ENCODE results near the gene TGIF2.
"Not testable (repeated sequence)": the region's sequence is repeated elsewhere in the genome, so short reads cannot be mapped to it uniquely, and the experiment has no call there.

TGIF2 gene

DNA sequence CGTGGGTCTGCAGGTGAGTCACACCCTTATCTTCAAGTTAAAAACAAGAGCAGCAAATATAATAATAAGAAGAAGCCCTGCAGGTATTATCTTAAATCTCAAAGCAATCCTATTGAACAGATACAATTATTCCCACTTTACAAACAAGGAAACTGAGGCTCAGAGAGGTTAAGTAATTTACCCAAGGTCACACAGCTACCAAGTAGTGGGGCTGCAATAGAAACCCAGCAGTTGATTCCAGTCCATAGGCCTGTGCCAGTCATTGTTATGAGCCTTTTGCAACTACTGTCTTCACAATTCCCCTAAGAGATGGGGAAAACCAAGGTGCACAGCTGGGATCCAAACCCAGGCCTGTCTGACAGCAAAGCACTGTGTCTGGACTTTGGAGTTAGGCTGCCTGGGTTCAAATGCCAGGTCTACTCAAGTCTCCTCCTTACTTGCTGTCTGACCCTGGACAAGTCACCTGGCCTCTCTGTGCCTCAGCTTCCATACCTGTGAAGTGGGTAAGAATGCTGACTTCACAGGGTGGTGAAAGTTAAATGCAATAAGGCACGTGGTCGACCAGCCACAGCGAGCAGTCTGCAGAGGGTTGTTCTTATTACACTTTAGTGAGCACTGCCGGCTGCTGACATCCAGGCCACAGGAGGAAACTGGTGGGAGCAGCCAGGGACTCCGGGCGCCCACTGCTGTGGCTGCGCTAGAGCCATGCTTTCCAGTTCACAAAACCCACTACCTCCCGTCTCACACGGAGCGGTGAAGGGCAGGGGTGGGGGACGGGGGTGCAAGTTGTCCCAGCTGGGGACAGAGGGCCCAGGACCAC is 26.0 kb upstream of the TGIF2 start:
- DNase-seq: no peak

DNA sequence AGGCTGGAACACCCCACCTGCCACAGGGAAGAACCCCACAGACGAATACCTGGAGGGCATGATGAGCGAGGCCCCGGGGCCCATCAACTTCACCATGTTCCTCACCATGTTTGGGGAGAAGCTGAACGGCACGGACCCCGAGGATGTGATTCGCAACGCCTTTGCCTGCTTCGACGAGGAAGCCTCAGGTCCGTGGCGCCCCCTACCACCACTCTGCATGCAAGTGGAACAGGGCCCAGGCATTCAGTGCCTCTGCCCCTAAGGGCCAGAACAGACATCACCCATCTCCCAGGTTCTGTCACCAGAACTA is 25.4 kb upstream of the TGIF2 start:
- no peak for DNase-seq

DNA sequence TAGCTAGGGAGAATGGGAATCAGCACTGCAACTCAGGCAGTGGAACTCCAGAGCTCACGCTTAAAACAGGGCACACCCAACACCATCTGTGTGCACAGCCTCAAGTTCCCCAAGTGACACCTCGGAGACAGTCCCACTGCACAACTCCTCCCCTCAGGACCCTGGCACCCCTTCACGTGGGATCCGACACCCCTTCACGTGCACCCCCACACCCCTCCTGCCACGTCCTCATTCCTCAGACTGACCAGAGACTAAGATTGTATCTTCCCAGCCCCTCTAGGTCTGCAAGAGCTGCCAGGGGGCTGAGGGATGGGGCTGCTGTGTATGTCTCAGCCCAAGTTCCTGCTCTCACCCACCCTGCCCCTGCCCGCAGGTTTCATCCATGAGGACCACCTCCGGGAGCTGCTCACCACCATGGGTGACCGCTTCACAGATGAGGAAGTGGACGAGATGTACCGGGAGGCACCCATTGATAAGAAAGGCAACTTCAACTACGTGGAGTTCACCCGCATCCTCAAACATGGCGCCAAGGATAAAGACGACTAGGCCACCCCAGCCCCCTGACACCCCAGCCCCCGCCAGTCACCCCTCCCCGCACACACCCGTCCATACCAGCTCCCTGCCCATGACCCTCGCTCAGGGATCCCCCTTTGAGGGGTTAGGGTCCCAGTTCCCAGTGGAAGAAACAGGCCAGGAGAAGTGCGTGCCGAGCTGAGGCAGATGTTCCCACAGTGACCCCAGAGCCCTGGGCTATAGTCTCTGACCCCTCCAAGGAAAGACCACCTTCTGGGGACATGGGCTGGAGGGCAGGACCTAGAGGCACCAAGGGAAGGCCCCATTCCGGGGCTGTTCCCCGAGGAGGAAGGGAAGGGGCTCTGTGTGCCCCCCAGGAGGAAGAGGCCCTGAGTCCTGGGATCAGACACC is 24.4 kb upstream of the TGIF2 start:
- no peak for DNase-seq

DNA sequence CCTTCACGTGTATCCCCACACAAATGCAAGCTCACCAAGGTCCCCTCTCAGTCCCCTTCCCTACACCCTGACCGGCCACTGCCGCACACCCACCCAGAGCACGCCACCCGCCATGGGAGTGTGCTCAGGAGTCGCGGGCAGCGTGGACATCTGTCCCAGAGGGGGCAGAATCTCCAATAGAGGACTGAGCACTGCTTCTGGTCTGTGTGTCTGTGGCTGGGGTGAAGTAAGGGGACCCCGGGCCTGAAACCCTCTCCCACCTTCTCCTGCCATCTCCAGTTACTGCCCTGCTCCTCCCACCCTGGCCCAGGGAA is 23.8 kb upstream of the TGIF2 start:
- no peak for DNase-seq

DNA sequence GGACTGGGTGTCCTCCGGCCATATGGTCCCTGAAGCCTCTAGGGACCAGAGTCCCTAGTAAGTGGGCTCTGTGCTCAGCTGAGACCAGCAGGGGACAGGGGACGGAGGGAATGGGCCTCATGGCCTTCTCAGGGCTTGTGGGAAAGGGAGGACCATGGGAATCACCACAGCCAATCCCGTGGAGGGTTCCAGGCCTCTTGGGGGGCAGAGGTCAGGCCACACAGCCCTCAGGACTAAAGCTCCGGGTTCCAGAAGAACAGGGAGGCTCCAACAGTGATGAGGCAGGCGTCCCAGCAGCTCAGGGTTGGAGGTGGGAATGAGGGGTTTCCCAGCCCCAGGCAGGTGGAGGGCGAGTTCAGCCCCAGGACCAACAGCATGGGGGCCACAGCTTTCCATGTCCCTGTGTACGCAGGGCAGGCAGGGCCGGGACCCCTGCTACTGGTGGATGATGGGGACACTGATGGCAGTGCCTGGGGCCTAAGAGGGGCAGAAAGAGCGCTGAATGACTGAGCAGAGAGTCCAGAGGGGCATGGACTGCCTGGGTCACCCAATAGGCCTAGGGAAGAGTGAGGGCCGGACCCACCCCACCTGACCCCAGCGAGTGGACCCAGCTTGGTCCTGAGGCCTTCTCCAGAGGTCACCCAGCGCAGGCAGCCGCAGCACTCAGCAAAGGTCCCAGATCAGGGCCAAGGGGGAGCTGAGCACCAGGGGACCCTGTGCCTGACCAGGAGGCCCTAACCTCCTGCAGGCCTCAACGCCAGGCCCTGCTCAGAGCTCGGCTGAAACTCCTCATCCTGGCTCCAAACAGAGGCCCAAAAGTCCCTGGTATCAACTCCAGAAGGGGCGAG is 23.2 kb upstream of the TGIF2 start:
- no peak for DNase-seq

DNA sequence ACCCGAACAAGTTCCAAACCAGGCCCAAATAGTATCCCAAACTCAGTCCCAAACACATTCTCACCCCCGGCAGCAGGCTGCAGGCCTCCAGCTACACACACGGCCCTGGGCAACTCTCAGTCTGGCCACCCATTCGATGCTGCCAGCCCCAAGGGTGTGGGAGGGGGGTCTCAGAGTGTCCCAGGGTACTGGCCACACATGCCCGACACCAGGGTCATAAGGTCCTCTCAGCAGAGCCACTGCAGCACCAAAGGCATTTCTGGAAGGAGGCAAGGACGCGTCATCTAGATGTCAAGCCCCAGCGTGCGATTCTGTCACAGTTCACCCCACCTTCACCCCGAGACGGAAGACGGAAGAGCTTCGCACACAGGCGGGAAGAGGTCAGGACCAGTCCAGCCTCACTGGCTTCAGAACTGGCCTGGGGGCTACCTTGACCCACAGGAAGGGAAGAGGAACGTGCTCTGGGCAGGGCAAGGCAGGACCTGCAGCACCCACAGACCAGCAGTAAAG is 22.6 kb upstream of the TGIF2 start:
- no peak for DNase-seq

DNA sequence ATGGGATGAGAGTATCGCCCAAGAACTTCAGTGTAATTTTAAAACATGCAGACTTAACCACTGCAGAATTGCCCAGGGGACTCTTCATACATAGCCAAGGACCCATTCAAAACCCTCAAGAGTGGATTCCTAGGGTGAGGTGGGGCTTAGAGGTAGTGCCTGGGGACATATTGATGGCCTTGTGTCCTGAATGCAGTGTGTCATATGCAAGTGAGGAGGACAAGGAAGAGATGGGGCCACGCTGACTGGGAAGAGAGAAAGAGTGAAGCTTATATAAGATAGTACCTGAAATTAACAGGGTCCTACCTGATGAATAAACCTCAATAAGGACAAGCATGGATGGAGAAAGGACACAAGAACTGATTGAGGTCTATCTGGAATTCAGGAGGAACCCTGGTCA is 18.1 kb upstream of the TGIF2 start:
- DNase-seq: no peak

DNA sequence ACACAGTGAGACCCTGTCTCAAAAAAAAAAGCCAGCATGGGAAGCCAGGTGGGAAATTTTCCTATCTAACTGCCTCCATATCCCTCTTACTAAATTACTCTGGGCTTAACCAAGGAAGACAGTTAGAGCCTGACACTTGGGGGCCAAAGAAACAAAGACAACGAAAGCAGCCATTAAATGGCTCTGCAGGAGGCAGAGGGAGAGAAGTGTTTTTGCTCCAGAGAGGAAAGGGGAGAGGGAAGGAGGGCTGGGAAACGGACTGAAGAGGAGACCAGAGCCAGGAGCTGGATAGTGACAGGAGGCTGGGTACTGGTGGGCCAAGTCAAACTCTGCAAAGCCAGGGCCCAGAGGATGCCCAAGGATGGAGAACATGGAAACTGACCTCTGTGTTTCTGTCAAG is 10.7 kb upstream of the TGIF2 start:
- no peak for DNase-seq

DNA sequence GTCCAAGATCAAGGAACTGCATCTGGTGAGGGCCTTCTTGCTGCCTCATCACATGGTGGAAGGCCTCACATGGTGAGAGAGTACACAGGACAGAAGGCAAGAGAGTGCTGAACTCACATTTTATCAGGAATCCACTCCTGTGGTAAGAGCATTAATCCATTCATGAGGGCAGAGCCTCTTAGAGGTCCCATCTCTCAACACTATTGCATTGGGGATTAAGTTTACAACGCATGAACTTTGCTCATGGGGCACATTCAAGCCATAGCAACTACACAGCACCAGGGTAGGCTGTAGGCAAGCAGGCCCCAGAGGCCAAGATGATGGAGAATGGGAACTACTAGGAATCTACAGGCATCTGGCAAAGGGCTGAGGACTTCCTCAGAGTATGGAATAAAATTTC is 10.0 kb upstream of the TGIF2 start:
- DNase-seq: no peak

DNA sequence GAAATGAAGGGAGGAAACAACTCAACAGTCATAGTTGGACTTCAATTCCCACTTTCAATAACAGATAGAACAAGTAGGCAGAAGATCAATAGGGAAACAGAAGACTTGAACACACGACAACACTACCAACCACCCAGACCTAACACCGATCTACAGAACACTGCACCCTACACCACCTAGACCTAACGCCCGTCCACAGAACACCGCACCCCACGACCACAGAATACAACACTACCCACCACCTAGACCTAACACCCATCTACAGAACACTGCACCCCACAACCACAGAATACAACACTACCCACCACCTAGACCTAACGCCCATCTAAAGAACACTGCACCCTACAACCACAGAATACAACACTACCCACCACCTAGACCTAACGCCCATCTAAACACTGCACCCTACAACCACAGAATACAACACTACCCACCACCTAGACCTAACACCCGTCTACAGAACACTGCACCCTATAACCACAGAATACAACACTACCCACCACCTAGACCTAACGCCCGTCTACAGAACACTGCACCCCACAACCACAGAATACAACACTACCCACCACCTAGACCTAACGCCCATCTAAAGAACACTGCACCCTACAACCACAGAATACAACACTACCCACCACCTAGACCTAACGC is 9.2 kb upstream of the TGIF2 start:
- not testable (repeated sequence) for DNase-seq

DNA sequence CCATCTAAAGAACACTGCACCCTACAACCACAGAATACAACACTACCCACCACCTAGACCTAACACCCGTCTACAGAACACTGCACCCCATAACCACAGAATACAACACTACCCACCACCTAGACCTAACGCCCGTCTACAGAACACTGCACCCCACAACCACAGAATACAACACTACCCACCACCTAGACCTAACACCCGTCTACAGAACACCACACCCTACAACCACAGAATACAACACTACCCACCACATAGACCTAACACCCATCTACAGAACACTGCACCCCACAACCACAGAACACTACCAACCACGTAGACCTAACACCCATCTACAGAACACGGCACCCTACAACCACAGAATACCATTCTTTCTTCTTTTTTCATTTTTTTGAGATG is 8.7 kb upstream of the TGIF2 start:
- not testable (repeated sequence) for DNase-seq

DNA sequence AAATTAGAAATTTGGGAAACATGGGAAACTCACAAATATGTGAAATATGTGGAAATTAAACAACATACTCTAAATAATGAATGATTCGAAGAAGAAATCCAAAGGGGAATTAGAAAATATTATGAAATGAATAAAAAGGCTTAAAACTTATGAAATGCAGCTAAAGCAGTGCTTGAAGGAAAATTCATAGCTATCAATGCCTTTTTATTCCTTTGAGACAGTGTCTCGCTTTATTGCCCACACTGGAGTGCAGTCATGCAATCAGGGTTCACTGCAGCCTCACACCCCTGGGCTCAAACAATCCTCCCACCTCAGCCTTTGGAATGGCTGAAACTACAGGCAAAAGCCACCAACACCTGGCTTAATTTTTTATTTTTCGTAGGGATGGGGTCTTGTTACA is 7.9 kb upstream of the TGIF2 start:
- DNase-seq: no peak

DNA sequence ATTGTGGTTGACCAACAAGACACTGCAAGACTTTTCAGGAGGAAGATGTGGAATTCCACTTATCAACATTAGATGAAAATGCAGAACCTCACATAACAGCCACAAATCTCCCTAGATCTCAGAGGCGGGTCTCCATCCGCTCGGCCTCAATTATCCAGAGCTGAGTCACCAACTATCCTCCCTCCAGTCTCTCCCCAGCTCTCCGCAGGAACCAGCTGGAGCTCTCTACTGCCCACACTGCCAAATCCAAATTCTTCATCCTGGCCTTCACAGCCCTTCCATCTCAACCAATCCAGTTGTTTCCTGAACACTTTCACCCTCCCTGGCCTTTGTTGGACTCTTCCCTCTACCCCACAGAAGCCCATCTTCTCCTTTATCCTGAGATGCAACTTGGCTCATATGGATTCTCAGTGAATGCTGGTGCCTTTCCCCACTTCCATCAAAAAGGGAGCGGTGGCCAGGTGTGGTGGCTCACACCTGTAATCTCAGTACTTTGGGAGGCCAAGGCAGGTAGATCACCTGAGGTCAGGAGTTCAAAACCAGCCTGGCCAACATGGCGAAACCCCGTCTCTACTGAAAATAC is 3.5 kb upstream of the TGIF2 start:
- no peak for DNase-seq

DNA sequence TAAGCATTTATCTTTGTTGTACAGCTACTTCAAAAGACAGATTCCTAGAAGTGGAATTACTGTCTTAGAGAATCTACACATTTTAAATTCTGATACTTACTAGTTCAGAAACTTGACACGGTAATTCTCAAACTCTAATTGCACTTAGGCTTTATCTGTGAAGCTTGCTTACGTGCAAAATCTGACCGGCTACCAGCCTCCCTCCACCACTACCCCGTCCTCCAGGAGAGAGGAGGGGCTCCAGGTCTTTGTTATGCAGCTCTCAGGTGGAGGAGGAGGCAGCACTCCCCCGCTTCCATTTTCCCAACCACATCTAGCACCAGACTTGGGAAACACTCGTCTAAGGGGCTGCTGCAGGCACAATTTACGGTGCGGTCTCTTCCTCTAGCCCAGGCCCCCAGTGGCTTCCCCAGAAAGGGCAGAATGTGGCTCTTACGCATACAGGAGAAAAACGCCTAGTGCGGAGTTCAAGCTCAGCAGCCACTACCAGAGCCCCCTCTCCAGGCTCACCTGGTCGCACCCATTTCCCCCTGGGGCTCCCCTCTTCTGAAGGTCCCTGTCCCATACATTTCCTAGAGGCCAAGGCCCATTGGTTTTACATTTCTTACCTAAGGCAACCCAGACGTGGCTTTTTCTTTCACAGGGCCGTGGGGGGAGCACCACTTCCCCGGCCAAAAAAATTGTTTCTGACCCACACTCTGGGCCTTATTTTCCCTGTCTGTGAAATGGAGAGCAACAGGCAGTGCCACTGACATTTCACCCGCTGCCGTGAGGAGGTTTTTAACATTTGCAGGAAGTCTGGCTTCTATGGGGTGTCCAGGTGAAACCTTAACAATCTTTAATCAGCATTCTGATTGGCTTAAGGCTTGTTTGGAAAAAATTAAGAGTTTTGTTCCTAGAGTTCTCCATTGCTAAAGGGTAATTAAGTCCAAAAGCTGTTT is 1.6 kb upstream of the TGIF2 start:
- DNase-seq: no peak

DNA sequence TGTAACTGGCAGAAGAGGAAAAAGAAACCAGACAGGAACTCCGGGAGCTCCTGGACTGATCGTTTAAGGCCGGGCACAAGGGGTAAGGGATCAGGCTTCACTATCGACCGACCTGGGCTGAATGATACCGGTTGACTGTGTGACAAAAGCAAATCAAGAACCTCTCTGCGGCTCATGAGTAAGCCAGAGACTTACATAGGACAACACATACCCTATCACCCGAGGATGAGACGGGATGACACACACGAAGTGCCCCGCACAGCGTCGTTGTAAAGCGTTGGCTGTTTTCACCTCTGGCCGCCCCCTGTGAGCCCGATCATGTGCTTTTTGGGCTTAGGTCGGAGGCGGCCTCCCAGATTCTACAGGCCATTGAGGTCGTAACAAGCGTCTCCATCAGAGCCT is 695 bp upstream of the TGIF2 start:
- no peak for DNase-seq

DNA sequence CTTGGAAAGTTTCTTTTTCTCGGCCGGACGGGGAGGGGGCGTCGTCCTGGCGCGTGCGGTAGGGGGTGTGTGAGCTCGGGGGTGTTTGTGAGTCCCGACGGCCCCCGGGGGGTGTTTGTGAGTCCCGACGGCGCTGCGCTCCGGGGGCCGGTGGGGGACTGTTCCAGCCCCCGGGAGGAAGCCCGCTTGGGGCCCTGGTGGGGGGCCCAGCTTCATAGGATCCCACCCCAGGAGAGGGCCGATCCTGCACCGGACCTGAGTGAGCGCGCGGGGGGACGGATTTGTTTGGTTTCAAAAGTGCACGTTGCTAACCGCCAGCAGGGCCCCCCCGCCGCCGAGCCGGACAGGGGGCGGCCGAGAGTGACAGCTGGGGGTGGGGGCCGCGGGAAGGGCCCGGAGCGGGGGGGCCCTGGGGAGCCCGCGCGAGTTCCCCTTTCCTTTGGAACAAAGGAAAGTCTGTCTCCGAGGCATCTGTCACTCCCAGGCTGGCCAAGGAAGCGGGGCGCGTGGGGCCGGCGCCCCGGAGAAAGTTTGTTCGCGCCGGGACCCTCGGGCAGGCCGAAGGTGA is 485 bp downstream of the TGIF2 start:
- DNase-seq: no peak

DNA sequence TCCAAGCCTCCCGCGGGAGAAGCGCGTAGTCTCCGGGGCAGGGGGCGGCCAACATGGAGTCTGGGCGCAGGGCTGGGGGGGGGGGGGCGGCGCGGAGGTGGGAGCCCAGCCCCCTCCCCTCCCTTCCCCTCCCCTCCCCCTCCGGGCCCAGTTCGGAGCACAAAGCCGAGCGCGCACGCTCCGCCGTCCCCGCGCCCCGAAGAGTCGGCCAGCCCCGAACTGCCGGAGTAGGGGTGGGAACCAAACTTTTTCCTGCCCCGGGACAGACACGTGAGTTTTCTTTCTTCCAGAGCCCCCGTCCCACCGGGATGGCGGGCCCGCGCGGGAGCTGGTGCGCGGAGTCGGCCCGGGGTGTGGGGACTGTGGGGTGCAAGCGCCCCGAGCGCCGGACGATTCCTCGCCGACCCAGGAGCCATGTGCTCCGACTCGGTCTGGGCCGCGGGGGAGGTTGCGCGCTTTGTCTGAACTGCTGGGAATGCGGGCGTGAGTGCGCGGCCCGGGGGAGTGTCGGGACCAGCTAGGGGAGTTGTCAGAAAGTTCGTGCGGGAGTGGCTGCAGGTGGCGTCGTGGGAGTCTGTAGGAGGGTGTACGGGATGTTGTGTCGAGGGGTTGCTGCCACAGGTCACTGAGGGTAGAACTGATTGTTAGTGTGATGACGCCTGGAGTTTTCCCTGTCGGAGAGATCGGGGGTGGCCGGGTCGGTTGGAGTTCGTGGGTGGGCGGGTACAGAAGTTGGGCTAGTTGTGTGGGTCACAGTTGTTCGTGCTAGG is 1.2 kb downstream of the TGIF2 start:
- DNase-seq: no peak

DNA sequence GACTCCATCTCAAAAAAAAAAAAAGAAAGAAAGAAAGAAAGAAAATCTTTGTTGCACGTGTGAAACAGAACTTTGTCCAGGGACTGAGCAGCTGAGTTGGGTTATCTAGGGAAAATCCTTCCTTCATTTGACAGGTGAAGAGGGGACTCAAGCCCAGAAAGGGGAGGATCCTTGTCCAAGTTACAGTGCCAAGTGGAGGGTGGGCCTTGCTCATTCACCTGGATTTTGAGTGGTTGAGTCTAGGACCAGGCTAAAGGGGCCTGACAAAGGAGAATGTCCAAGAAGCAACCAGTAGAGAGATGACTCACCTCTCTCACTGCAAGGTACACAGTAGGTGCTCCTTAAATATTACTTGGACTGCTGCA is 2.7 kb downstream of the TGIF2 start:
- DNase-seq: no peak

DNA sequence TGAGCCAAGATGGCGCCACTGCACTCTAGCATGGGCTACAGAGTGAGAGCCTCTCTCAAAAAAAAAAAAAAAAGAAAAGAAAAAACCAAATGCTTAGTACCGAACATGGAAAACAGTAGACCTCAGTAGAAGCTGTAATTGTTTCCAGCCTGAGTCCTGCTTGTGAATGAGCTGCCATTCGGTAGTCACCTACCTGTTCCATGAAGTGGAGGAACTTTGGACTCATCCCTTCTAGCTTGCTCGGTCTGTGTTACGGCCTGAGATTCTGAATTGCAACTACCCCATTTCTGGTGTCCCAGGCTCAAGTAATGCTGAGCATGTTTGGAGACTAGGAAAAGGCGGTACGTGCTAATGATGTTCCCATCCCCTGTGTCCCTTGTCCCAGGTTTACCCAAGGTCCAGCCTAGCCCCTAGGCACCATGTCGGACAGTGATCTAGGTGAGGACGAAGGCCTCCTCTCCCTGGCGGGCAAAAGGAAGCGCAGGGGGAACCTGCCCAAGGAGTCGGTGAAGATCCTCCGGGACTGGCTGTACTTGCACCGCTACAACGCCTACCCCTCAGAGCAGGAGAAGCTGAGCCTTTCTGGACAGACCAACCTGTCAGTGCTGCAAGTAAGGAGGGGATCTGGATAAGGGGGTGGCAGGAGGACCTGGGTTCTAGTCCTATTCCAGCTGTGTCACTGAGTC is 5.1 kb downstream of the TGIF2 start:
- DNase-seq: no peak
